SK-N-MC (cell line): Measurements from ENCODE around the gene PNMT.

Source experiments
- DNase-seq: peaks from one replicate; pipeline ENCODE4 v3.0.0-alpha.2; 2011; ENCODE audit warnings: low read depth, low spot score
- H3K27ac ChIP-seq: fragments of 200-600 bp; sonication (generic); 2 replicates; pipeline ENCODE4 v1.5.1; 2016; ENCODE audit warnings: mixed run types
- H3K36me3 ChIP-seq: fragments of 200-600 bp; sonication (generic); 2 replicates; pipeline ENCODE4 v1.6.1; 2017; ENCODE audit warnings: antibody characterized with exemption, low read length, mixed read lengths; ENCODE audit not compliant: insufficient read depth
- H3K4me3 ChIP-seq: fragments of 200-600 bp; sonication (generic); 2 replicates; pipeline ENCODE4 v1.5.1; 2016
- H3K9ac ChIP-seq: fragments of 200-600 bp; sonication (generic); 2 replicates; pipeline ENCODE4 v1.8.0; 2017; ENCODE audit warnings: mixed run types, mixed read lengths; ENCODE audit not compliant: insufficient read length
- H3K9me3 ChIP-seq: fragments of 200-600 bp; sonication (generic); 2 replicates; pipeline ENCODE4 v1.6.1; 2017; ENCODE audit warnings: low read depth, mild to moderate bottlenecking, antibody characterized with exemption, low read length, moderate library complexity, mixed read lengths
- EZH2 ChIP-seq: fragments of 200-600 bp; sonication (generic); IDR thresholded peaks from one replicate; pipeline ENCODE4 v1.6.1; 2017; ENCODE audit warnings: antibody characterized with exemption
- FOXP2 ChIP-seq: optimal IDR thresholded peaks from 2 replicates; pipeline ENCODE3; 2011; ENCODE audit warnings: mild to moderate bottlenecking, moderate library complexity; ENCODE audit not compliant: insufficient read depth; ENCODE audit errors: extremely low read length, control extremely low read depth
- POLR2AphosphoS5 ChIP-seq: IDR thresholded peaks from 2 replicates; pipeline ENCODE4 v1.6.1; 2012; ENCODE audit warnings: mild to moderate bottlenecking, low read depth, low read length, borderline replicate concordance

Gene PNMT

DNA sequence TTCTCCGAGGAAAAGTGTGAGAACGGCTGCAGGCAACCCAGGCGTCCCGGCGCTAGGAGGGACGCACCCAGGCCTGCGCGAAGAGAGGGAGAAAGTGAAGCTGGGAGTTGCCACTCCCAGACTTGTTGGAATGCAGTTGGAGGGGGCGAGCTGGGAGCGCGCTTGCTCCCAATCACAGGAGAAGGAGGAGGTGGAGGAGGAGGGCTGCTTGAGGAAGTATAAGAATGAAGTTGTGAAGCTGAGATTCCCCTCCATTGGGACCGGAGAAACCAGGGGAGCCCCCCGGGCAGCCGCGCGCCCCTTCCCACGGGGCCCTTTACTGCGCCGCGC is 31.5 kb downstream of the PNMT start, which contains the start of gene ERBB2:
TSS of gene ERBB2 (plus strand) at position 247 of the 330 bp plus-strand sequence. CDS start 175 bp downstream, outside the sequence.
- Histone ChIP-seq H3K9ac (peak within 1 kb of the TSS; percentile 84), H3K36me3 (no peaks in the 10 kb centered on the region), H3K4me3 (peak within 1 kb of the TSS; percentile 92), H3K27ac (no peak within 1 kb of the TSS), H3K9me3 (no peaks in the 10 kb centered on the region)
- TF ChIP-seq EZH2 (no peak), FOXP2 (no peak), POLR2AphosphoS5 (peak; percentile 68)
- peak; percentile 26 for DNase-seq

DNA sequence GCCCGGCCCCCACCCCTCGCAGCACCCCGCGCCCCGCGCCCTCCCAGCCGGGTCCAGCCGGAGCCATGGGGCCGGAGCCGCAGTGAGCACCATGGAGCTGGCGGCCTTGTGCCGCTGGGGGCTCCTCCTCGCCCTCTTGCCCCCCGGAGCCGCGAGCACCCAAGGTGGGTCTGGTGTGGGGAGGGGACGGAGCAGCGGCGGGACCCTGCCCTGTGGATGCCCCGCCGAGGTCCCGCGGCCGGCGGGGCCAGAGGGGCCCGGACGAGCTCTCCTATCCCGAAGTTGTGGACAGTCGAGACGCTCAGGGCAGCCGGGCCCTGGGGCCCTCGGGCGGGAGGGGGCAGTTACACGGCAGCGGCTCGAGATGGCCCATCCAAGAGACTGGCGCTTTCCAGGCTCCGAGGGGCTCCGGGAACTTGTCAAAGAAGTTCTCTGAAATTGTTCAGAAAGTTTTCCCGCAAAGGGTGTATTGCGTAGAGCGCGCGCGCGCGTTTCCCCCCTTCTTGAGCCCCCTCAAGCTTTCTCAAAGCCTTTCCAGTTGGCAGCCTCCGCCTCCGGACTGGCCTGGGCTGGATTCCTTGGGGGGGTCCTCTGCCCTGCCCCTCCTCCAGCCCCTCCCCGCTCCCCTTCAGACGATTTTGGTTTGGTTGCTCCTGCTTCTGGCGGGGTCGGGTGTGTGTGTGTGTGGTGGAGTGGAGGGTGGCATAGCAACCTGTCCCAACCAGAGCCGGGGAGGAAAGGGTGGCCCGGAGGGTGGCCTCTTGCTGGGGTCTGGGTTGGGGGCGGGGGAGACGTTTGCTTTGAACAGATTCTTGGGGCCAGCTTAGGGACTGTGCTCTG is 32.1 kb downstream of the PNMT start:
- H3K9ac ChIP-seq: peak overlapping the region; percentile 84

DNA sequence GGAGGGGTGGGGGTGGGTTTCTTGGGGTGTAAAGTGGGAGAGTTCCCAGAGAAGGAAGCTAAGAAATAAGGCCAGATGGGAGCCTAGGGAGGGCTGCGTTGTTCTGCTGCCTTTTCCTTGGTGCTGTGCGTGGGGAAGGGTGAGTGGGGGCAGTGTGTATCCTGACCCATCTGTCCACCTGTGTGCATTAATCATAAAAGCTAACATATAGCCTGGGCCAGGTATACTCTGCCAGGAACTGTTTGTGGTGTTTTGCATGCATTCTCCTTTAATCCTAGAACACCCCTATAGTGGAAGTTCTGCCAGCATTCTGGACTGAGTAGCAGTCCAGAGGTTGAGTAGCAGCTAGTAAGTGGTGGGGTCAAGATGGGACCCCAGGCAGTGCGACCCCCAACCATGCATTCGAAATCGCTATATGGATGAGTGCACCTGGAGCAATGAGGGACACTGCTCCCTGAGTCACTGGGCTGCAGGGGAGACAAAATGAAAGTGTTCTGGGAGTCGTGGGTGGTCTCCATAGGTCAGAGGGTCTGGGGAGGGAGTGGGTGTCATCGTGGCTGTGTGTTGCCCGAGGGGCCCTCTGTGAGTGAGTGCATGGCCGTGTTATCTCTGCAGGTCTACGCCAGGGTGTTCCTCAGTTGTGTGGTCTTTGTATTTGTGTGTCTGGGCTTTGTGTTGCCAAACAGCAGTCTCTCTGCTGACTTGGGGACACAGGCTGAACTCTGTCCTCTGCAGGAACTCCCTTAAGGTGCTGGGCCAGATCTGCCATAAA is 32.9 kb downstream of the PNMT start:
- Histone ChIP-seq H3K4me3 (peak overlapping the region; percentile 92), H3K9ac (peak overlapping the region; percentile 84), H3K9me3 (no peaks in the 10 kb centered on the region), H3K27ac (no peak overlapping the region), H3K36me3 (no peaks in the 10 kb centered on the region)
- no peak for DNase-seq
- TF ChIP-seq FOXP2 (no peak), EZH2 (no peak), POLR2AphosphoS5 (no peak)

More for the DNA sequence above, 32.1 kb downstream of the PNMT start:
- no peak for DNase-seq
- no peaks in the 10 kb centered on the region for H3K9me3 ChIP-seq
- H3K4me3 ChIP-seq: peak overlapping the region; percentile 92
- no peak overlapping the region for H3K27ac ChIP-seq
- H3K36me3 ChIP-seq: no peaks in the 10 kb centered on the region
- TF ChIP-seq FOXP2 (no peak), EZH2 (no peak), POLR2AphosphoS5 (no peak)

DNA sequence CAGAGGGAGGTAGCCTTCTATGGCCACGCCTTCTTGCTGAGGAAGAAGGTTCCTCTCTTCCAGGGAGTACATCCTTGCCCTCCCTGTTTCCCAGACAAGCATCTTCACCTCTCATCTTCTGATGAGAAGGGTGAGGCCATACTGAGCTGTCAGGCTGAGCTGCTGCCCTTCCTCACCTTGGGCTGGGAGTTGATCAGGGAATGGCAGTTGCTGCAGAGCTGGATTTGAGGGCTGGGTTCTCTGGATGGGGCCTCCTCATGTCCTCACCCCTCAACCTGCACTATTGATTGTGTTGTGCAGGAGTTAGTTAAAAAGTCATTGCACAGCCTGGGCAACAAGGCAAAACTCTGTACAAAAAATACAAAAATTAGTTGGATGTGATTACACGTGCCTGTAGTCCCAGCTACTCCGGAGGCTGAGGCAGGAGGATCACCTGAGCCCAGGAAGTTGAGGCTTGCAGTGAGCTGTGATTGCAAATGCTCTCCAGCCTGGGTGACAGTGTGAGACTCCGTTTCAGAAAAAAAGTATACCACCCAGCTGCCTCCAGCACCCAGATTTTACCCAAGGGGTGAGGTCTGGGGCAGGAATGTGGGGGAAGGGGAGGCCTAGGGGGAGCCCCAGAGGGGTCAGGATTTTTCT is 33.6 kb downstream of the PNMT start:
- H3K9me3 ChIP-seq: no peaks in the 10 kb centered on the region
- no peaks in the 10 kb centered on the region for H3K36me3 ChIP-seq
- no peak for DNase-seq
- no peak overlapping the region for H3K9ac ChIP-seq
- no peak for TF ChIP-seq FOXP2
- TF ChIP-seq EZH2: no peak
- no peak for TF ChIP-seq POLR2AphosphoS5
- no peak overlapping the region for H3K27ac ChIP-seq
- H3K4me3 ChIP-seq: no peak overlapping the region

DNA sequence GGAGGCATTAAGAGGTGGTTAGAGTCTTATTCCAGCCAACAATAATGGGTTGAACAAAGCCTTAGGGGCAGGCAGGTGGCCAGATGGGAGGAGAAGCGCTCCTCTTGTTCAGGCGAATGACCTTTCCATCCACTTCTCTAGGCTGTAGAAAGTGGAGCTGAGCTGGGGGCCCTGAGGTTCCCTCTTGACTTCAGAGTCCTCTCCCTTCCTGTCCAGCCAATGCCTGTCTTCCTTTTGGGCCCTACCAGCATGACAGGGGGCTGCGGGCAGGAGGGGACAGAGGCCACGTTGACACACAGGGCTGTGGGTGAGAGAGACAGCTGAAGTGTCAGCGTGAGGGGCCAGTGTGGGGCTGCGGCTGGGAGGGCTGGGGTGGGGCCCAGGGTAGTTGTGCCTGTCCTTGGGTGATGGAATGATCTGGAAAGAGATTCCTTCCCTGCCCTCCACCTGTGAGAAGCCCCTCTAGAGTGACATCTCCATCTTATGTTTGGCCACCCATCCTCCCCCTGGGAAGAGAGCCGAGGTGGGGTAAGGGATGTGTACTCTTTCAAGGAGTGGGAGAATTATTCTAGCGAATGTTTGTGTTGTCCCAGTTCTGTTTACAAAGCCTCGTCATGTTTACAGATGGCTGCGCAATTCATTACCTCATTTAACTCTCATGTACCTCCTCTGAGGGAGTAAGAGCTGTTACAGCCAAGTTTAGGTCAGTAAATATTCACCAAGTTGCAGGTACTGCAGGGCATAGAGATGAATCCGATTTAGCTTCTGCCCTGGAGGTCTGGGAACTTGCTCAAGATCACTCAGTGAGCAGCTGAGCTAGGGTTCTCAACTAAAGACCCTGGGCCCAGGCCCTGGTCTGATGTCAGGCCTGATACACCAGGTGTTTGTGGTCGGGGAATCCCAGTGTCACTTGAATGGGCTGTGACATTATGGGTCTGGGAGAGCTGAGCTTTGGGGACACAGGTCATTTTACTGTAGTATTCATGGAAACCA is 34.9 kb downstream of the PNMT start:
- TF ChIP-seq EZH2: no peak
- no peak for TF ChIP-seq FOXP2
- no peak for TF ChIP-seq POLR2AphosphoS5
- H3K9me3 ChIP-seq: no peaks in the 10 kb centered on the region
- no peak overlapping the region for H3K4me3 ChIP-seq
- no peak overlapping the region for H3K9ac ChIP-seq
- no peak overlapping the region for H3K27ac ChIP-seq
- DNase-seq: no peak
- H3K36me3 ChIP-seq: no peaks in the 10 kb centered on the region; the same call in 1 of the 2 replicates

DNA sequence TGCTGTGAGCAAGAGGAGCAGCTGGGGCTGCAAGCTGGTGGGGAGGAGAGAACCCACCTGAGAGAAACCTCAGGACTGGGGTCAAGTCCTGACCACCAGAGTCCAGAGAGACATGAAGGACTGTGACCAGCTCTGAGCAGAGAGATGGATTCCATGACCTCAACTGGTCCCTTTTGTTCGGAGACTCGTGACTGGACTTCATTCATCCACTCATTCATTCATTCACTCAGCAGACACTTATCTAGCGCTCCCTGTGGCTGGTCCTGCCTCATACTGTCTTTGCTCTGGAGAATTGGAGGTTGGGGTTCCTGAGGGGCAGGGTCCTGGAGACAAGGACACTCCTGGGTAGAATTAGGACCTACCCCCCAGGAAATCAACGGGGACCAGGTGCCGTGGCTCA is 35.7 kb downstream of the PNMT start:
- Histone ChIP-seq H3K9me3 (no peaks in the 10 kb centered on the region), H3K27ac (no peak overlapping the region), H3K36me3 (no peaks in the 10 kb centered on the region; the same call in 1 of the 2 replicates), H3K4me3 (no peak overlapping the region), H3K9ac (no peak overlapping the region)
- DNase-seq: no peak
- TF ChIP-seq POLR2AphosphoS5 (no peak), EZH2 (no peak), FOXP2 (no peak)

DNA sequence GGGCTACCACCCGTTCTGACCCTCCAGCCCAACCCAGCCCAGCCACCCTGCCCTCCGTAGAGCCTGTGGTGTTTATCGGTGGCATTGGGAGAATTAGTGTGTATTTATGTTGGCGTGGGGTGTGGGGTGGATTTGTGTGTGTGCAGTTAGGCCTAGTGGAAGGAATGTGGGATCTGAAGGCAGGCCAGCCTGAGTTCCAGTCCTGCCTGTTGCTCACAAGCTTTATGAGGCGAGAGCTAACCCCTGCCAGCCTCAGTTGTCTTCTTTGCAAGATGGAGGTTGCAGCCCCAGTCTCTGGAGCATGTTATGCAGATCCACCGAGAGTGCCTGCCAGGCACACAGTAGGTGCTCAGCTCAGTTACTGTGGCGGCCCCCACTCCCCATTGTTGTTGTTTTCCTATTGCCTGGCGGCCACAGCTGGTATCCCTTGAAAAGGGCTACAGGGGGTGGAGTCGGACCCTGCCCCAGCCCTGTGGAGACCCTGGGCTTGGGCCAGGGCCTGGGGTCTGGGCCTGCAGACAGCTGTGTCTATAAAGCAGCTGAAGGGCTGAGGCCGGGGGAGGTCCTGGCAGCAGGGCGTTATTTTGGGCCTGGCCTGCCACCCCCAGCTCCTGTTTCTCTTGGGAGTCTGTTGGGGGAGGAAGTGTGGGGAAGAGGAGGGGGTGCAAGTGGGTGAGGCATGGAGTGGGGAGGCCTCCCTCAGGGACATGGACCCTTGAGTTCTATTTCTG is 36.7 kb downstream of the PNMT start:
- H3K4me3 ChIP-seq: no peak overlapping the region
- DNase-seq: no peak
- no peaks in the 10 kb centered on the region for H3K9me3 ChIP-seq
- TF ChIP-seq EZH2 (no peak), POLR2AphosphoS5 (no peak), FOXP2 (no peak)
- no peak overlapping the region for H3K27ac ChIP-seq
- no peak overlapping the region for H3K9ac ChIP-seq
- no peaks in the 10 kb centered on the region; the same call in 1 of the 2 replicates for H3K36me3 ChIP-seq
